GM19239 (cell line): ENCODE results near the gene KIF25.

Source experiments
- DNase-seq: peaks from one replicate; pipeline ENCODE4 v3.0.0; 2011; ENCODE audit warnings: low spot score; ENCODE audit not compliant: insufficient read length
- FAIRE-seq: peaks from 2 replicates; lab custom pipeline; 2011; peaks lifted over from hg19 to GRCh38; lab: Jason Lieb, UNC

The KIF25 gene

DNA sequence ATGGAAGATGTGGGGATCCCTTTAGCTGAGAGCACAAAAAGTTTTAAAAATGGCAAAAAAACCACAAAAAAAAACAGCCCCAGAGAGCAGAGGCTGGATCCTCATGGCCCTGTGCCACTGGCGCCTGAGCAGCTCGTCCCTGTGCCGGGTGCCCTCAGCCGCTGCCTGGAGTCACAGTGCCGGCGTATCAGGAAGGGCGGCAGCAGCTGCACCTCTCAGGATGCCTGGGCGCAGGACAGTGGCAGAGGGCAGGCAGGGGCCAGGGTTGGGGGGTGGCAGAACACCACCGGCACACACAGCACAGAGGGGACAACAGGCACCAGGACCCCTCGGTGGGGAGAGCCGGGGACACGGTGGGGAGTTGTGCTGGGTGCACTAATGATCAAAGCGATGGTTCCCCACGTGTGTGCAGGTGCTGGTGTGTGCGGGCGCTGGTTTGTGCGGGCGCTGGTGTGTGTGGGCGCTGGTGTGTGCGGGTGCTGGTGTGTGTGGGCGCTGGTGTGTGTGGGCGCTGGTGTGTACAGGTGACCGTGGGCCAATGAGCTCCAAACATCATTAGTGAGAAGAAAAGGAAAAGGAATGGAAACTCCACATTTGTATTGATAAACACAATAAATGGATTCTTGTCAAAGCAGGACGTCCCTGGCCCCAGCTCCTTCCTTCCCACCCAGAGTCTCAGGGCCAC, 83.1 kb downstream of the KIF25 start:
- no peak for FAIRE-seq

DNA sequence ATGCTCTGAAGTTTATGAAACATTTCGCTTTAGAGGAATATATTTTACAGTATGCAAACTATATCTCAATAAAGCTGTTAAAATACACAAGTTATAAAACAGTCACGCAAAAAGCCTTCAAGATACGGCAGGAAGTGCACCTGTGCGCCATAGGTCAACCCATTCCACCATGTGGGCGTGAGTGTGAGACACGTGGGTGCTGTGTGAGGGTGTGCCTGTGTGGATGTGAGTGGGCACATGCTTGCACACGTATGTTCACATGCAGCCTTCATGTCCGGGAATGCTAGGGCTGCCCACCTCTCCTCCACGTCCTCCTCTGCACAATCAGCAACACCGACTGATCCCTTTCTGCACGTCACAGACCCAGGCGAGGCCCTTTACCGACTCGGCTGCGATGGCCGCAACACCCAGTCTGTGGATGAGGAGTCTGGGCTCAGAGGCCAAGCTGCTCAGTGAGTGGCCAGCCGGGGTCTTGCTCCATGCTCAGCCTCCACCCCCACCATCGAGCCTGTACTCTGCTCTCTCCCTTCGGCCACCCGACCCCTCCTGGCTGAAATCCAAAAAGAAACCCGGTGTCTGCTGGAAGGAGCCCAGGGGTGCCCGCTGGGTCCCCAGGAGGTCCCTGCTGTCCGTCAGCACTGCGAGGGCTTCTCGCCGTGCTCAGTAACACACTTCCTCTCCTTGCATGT, 84.5 kb downstream of the KIF25 start:
- no peak for FAIRE-seq

More for the DNA sequence above, 83.1 kb downstream of the KIF25 start:
- no peak for DNase-seq

DNA sequence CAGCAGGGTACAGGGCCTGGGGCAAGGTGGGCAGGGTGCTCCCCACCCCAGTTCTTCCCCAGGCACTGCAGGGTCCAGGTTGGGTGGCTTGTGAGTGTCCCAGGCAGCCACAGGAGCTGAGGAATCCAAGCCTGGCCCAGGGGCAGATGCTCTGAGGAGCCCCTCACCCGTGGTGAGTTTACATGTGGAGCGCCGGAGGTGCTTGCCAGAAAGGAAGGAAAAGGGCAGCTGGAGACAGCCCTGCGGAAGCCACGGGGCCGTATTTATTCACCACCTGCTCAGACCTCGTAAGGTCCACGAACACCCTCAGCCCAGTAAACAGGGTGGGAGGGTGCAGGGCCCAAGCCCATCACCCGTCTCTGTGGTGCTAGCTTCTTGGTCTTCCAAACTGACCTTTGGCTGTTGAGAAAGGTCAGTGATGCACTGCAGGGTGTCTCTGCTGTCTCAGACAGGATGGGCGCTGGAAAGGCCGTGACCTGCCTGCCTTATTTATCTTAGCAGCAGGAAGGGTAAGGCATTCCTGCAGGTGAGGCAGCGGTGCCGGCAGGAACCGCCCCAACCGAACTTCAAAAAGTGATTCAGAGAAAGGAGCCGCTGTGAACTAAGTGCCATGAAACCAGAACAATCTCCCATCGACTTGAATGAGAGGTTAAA, 85.5 kb downstream of the KIF25 start:
- FAIRE-seq, result no peak
- no peak for DNase-seq

More for the DNA sequence above, 84.5 kb downstream of the KIF25 start:
- DNase-seq, result no peak

DNA sequence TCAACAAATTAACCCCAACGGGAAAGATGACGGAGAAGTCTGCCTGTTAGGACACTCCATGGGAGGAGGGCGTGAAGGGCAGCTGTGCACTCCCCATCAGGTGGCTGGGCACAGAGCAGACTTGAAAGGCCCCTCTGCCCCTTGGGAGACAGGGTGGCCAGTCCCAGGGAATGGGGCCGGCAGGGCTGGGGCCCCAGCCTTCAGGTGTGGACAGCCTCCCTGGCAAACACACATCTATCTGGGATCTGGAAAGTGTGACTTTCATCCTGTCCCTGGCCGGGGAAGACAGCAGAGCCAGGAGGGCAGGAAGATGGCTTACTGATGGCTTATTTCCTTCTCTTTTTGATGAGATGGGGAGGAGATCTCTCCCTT, 86.0 kb downstream of the KIF25 start:
- DNase-seq, result no peak
- no peak for FAIRE-seq

DNA sequence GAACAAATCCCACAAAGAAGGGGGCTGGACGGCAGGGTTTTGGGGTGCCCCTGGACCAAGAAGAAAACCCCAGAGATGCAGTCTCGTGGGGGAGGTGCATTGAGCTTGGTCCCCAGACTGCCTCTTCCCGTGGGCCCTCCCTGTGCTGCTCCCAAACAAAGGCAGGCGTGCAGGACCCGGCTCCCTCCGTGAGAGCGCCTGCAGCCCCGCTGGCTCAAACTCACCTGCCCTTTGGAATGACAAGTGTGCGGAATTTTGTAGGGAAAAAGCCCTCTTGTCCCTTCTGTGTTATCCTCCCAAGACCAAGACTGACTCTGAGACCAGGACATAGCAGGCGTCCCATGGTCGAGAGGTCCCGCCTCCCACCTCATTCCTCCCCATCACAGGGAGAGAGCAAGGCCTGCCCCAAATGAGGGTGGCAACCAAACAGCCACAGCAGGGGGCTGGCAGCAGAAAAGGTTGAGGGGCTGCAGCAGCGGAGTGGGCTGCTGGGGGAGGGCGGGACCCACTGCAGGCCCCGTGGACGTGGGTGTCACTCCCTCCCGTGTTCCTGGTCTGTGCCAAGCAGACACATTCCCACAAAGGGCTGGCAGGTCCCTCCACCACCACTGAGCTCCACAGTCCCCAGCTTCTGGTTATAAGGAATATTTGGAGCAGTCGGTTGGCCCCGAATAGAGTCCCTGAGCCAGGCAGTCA, 87.1 kb downstream of the KIF25 start:
- FAIRE-seq (no peak), DNase-seq (no peak)

DNA sequence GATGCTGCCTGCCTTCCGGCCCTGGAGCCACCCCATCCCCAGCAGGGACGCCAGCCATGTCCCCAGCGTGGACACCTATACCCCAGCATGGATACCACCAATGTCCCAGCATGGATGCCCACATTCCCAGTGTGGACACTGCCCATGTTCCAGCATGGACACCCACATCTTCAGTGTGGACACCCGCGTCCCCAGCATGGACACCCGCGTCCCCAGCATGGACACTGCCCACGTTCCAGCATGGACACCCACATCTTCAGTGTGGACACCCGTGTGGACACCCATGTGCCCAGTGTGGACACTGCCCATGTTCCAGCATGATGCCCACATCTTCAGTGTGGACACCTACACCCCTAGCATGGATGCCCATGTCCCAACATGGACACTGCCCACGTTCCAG, 88.6 kb downstream of the KIF25 start:
- no peak for DNase-seq
- no peak for FAIRE-seq

DNA sequence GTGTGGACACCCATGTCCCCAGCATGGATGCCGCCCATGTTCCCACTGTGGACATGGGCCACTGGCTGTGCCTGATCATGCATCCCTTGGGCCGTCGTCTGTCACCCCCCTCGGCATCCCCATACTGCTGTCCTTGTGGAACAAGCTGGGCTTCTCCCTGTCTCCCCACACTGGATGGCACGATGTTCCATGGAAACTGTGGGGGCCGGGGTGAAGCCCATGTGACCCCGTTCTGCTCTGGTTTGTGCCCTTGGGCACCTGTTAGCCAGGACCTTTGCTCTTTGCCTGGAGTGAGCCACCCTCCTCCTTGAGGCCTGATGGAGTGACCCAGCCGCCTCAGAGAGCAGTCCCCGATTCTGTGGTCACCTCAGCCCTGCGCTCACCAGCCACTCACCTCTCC, 89.1 kb downstream of the KIF25 start:
- no peak for FAIRE-seq
- no peak for DNase-seq

DNA sequence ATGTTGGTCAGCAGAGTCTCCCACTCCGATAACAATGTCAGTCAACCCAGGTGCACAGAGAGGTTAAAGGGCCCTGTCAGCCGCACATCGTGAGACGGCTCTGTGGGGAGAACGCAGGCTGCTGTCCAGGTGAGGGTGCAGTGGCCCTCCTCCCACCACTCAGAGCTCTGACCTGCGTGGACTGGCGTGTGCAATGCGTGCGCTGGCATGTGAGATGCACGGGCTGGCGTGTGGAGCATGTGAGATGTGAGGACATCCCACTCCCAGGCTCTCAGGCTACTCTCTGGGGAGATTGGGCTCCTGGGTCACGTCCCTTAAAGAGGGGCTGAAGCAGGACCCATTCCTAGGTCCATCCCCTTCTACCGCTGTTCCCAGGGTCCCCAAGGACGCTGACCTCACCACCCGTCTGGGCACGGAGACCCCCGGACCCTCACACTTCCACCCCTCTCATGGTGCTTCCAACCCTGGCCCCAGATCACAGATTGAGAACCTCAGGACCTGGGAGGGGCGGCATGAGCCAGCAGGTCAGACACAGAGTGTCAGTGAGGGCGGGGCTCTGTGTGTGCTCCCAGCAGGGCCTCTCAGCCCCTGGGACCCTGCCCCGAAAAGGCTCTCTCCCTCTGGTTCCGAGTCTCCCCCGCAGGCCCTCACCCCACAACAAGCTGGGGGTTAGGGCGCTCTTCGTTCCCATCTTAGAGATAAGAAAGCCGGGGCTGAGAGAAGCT, 90.1 kb downstream of the KIF25 start:
- no peak for DNase-seq
- no peak for FAIRE-seq

DNA sequence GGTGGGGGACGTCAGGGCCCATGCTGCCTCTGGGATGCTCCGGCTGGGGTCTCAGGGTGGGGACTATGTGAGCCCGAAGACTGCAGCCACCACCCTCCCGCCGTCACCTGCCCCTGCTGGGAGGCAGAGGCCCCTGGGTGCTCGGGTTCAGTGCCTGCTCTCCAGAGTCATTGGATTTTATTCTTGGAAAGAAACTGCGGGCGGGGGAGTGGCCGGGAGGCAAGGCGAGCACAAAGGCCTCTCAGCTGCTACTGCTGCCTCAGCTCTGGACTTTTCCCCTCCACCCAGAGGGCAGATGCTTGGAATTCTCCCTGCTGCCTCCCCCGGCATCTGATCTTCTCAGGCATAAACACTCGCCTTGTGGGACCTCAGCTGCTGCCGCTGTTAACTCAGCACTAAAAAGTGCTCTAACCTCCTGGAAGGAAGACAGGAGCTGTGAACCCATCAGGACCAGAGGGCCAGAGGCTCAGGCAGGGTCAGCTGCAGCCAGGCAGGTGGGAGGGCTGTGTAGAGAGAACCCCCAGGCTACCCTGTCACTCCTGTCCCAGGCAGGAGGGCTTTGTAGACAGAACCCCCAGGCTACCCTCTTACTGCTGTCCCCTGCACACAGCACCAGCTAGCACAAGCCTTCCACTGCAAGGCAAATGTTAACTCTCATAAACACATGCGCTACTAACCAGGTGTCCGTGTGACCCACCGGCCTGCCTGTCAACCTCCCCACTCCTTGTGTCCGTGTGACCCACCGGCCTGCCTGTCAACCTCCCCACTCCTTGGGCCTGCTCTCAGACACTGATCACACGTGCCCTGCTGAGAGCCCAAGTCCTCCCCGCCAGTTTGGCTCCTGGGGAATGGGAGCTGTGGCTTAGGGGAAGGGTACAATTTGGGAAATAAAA, 90.9 kb downstream of the KIF25 start:
- DNase-seq (no peak), FAIRE-seq (no peak)

DNA sequence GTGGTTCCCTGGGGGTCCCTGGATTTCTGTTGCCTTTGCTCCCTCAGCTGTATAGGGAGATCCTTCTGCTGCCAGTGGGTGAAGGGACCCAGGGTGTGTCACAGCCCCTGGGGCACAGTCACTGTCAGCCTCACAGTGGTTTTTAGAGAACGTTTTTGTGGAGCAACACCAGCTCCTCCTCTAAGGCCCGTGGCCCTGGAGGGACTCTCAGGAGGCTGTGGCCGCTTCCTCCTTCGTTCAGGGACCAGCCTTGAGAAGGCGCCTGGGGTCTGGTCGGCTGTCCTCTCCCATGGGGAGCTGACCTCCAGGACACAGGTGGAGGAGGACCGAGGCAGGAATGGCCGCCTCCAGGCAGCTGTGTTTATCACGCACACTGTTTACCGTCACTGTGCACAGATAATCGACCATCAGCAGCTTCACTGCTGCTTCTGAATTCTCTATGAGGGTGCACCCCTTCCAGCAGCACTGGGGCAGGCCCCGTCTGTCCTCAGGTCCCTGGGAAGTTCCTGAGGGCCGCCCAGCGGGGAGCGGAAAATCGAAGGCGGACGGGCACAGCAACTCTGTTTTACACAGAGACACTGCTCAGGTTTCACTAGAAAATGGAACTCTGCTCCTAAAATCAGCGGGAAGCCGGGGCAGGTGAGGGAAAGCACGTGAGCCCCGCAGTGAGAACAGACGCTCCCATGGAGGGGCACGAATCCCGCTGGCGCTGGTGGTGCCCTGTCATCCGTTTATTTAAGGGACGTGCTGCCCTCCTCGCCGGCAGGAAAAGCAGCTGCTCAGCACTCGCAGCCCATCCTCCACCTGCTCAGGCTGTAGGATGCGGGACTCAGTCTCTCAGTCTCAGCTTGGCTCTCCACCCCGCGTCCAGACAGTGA, 92.0 kb downstream of the KIF25 start:
- DNase-seq, result no peak
- FAIRE-seq, result no peak

DNA sequence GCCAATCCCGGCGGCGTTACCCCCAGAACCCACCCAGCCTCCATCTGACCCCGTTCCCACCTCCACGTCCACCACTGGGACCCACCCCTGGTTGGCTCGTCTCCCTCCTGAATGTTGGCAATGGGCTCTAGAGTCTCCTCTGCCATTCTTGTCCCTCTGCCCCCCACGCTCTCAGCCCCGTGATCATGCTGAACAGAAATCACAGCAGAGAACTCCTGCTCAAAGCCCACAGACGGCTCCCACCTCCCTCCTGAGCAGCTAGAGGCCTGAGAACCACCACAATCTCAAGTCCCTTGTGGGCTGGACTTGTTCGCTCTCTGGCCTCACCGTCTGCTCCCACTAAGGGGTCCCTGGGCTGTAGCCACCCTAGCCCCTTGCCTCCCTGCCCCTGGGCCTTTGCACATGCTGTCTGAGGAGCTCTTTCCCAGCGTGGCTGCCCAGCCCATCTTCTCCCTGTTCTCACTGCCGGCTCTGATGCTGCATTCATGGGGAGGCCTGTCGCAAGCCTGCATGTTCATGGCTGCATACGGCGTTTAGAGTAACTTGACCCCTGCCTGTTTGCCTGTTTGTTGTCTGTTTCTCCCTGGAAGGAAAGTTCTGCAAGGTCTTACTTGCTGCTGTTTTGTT, 92.7 kb downstream of the KIF25 start:
- no peak for FAIRE-seq

DNA sequence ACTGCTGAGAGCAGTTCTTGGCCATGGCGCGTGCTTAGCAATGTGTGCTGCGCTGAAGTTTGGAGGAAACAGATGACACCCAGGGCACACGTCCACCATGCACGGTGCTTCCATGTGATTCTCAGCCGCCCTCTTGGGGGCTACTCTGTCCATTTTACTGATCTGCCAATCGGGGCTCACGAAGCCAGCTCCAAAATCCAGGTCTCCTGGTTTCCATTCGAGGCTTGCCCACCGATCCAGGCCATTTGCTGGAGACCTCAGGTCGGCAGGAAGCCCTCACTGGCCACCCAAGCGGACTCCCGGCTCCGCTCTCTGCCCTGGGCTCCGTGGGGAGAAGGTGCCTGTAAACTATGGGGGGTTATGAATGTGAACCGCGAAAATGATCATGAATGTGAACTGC, 93.2 kb downstream of the KIF25 start:
- no peak for FAIRE-seq
- no peak for DNase-seq

More for the DNA sequence above, 92.7 kb downstream of the KIF25 start:
- DNase-seq, result no peak

DNA sequence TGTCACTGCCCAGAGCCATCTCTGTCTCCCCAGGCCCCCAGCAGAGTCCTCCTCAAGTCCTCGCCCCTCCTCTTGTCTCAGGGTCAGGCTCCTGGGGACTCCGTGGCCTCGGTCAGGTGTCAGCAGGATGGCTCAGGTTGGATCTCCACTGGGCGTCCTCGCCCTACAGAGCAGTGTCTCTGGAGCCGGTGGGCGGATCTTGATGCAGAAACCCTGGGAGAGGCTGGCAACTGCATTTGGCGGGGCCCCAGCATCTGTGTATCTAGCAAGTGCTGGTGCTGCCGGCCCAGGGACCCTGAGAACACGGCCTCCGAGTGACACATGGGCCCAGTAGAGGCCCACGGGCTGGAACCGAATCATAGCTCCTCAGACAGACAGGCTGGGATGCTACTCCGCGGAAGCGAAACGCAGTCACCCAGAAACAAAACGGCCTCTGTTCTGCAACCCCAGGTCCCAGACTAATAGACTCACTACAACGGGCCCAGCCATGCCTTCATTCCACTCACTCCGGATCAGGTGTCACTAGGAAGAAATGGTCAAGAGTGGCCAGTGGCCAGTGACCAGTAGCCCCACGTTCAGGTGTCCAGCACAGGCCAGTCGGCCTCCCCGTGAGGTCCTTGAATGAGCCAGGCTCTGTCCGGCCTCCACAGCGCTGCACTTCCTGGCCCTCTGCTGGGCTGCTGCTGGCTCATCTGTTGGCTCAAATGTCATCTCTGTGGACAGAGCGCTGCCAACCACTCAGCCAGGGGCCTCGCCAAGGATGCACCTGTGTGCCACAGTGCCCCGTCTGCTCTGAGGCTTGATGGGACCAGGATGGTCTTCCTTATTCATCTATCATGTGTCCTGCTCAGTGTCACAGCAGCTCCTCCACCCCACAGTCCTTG, 94.2 kb downstream of the KIF25 start:
- FAIRE-seq, result no peak
- no peak for DNase-seq

DNA sequence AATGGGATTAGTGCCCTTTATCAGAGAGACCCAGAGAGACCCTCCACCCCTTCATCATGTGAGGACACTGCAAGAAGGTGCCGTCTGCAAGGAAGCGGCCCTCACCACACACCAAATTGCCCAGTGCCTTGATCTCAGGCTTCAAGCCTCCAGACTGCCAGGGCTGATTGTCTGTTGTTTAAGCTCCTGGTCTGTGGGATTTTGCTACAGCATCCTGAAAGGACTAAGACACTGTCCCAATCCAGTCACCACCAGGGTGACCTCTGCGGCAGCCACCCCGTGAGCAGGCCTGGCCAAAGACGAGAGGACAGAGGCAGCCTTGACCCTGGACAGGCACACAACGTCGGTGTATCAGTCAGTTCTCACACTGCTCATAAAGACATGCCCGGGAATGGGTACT, 95.1 kb downstream of the KIF25 start:
- FAIRE-seq (no peak), DNase-seq (no peak)

DNA sequence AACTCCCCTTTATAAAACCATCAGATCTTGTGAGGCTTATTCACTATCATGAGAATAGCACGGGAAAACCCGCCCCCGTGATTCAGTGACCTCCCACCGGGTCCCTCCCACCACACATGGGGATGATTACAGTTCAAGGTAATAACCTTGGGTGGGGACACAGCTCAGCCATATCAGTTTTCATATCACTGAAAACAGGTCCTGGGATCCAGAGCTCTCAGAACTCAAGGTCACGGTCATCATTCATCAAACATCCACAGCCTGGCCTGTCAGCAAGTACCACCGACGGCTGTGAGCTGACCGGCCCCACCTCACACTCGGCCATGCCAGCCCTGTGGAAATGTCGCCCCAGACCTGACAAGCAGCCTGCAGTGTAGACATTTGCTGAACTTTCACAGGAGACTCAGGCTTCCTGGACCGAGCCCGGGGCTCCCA, 95.6 kb downstream of the KIF25 start:
- no peak for DNase-seq

DNA sequence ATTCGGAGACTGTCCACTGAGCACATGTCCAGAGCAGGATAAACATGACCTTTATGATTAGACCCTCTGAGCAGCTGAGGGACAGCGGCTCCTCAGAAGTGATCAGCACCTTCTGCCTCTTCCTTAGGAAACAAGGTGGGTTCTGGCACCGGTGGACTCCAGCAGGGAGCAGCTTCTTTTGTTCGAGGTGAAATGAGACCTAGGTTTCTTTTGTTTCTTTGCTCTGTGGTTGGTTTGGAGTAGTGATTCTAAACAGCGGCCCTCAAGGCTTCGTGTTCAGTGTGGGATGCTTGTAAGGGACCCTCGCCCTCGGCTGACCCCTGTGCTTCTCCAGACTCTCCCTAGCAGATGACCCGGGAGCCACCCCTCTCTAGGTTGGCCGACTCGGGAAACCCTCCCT, 96.2 kb downstream of the KIF25 start:
- FAIRE-seq (no peak), DNase-seq (no peak)

More for the DNA sequence above, 95.6 kb downstream of the KIF25 start:
- FAIRE-seq, result no peak
